Nephron progenitor cell (in vitro differentiated cells): ENCODE results near the gene TMCO1.
"Not testable (repeated sequence)": the region's sequence is repeated elsewhere in the genome, so short reads cannot be mapped to it uniquely, and the experiment has no call there.

Source experiments
- DNase-seq: peaks from one replicate; pipeline ENCODE4 v3.0.0; 2021
- H3K27ac Mint-ChIP-seq: 2 replicates; pipeline ENCODE4 v1.8.0; 2021; ENCODE audit warnings: mild to moderate bottlenecking, moderate library complexity, mixed read lengths
- H3K27me3 Mint-ChIP-seq: 2 replicates; pipeline ENCODE4 v1.8.0; 2021; ENCODE audit warnings: mild to moderate bottlenecking, low read depth, mixed read lengths; ENCODE audit not compliant: poor library complexity
- H3K36me3 Mint-ChIP-seq: 2 replicates; pipeline ENCODE4 v1.8.0; 2021; ENCODE audit warnings: low read depth, mixed read lengths
- H3K4me1 Mint-ChIP-seq: 2 replicates; pipeline ENCODE4 v1.8.0; 2021; ENCODE audit warnings: mixed read lengths
- H3K4me3 Mint-ChIP-seq: 2 replicates; pipeline ENCODE4 v1.8.0; 2021; ENCODE audit warnings: mild to moderate bottlenecking, moderate library complexity, mixed read lengths
- H3K9me3 Mint-ChIP-seq: 2 replicates; pipeline ENCODE4 v1.8.0; 2021; ENCODE audit warnings: mild to moderate bottlenecking, moderate library complexity, mixed read lengths
- TF ChIP-seq, protein P1 (sequence below): fragments of 200-600 bp; sonication (generic); IDR thresholded peaks from 2 replicates; pipeline ENCODE4 v1.5.0; 2021; ENCODE audit warnings: antibody characterized with exemption

TMCO1 gene

DNA sequence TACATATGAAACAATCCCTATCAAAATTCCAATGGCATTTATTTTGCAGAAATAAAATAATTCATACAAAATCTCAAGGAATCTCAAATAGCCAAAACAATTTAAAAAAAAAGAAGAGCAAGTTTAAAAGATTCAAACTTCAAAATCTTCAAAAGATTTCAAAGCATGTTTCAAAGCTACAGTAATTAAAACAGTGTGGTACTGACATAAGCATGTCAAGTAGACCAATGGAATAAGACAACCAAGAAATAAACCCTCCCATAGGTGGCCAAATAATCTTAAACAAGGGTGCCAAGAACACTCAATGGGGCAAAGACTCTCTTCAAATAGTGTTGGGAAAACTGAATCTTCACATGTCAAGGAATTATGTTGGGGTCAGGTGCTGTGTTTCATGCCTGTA lies 30.7 kb upstream of the TMCO1 start:
- TF ChIP-seq, protein P1, sequence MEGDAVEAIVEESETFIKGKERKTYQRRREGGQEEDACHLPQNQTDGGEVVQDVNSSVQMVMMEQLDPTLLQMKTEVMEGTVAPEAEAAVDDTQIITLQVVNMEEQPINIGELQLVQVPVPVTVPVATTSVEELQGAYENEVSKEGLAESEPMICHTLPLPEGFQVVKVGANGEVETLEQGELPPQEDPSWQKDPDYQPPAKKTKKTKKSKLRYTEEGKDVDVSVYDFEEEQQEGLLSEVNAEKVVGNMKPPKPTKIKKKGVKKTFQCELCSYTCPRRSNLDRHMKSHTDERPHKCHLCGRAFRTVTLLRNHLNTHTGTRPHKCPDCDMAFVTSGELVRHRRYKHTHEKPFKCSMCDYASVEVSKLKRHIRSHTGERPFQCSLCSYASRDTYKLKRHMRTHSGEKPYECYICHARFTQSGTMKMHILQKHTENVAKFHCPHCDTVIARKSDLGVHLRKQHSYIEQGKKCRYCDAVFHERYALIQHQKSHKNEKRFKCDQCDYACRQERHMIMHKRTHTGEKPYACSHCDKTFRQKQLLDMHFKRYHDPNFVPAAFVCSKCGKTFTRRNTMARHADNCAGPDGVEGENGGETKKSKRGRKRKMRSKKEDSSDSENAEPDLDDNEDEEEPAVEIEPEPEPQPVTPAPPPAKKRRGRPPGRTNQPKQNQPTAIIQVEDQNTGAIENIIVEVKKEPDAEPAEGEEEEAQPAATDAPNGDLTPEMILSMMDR: no peak
- Mint-ChIP-seq H3K27me3 (peaks cover 8% of the 10 kb centered on the region), H3K9me3 (peaks cover 54% of the 10 kb centered on the region), H3K36me3 (no peaks in the 10 kb centered on the region), H3K4me1 (no peaks in the 10 kb centered on the region), H3K4me3 (no peak overlapping the region), H3K27ac (no peak overlapping the region)
- no peak for DNase-seq

DNA sequence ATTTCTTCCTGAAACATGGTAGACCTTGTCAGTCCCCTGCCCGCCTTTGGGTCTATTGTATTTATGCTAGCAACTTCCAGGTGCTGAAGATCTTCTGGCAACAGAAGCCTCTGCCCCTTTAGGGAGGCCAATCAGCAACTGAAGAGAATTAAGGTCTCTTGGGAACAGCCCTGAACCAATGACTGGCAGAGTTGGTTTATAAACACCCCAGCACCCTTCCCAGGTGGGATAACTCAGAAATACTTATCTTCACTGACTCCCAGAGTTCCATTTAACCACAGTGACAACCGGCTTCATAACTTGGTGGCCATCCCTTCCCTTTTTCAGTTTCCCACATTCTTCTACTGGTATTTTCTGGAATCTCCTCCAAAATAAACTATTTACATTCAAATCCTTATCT lies 27.2 kb upstream of the TMCO1 start:
- no peak overlapping the region for H3K4me3 Mint-ChIP-seq
- peaks cover 28% of the 10 kb centered on the region for H3K9me3 Mint-ChIP-seq
- no peak for DNase-seq
- H3K36me3 Mint-ChIP-seq: no peaks in the 10 kb centered on the region
- H3K4me1 Mint-ChIP-seq: no peaks in the 10 kb centered on the region
- H3K27ac Mint-ChIP-seq: no peak overlapping the region
- TF ChIP-seq, protein P1: no peak
- H3K27me3 Mint-ChIP-seq: peaks cover 11% of the 10 kb centered on the region

DNA sequence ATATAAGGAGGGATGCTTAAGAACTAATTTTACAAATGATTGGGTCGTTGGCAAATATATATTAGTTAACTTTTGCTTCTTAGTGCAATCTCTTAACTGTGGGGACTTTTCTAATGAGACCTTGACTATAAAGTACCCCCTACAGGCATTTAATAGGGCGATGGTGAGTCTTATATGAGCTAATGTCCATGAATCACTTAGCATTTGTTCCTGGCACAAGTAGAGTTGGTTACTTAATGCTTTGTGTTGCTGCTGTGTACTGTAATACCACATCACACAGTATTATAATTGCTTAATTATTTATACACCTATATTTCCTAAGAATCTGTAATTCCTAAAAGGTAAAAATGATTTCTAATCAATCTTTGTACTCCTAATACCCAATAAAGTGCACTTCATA lies 25.3 kb upstream of the TMCO1 start:
- DNase-seq: no peak
- H3K36me3 Mint-ChIP-seq: no peaks in the 10 kb centered on the region
- H3K4me1 Mint-ChIP-seq: no peaks in the 10 kb centered on the region
- TF ChIP-seq, protein P1: no peak
- peaks cover 8% of the 10 kb centered on the region for H3K9me3 Mint-ChIP-seq
- no peak overlapping the region for H3K4me3 Mint-ChIP-seq
- peaks cover 11% of the 10 kb centered on the region for H3K27me3 Mint-ChIP-seq
- no peak overlapping the region for H3K27ac Mint-ChIP-seq

DNA sequence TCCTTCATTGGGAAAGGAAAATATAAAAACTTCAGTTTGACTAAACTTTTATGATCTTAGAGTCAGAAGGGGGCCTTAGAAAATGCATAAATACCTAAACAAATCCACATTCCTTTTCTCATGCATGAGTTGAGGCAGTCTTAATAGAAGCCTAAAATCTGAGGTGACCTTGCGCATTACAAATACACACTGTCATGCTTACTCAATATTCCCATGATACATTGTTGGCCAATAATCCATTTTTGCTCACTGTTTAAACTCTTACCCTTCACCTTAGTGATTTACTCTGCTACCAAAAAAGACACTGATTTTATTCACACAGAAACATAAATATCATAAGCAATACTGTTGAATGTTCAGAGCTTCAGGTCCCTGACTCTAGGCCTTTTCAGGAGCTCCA lies 19.1 kb upstream of the TMCO1 start:
- peaks cover 26% of the 10 kb centered on the region for H3K36me3 Mint-ChIP-seq
- peaks cover 10% of the 10 kb centered on the region for H3K27me3 Mint-ChIP-seq
- DNase-seq: no peak
- peaks cover 23% of the 10 kb centered on the region for H3K9me3 Mint-ChIP-seq
- H3K4me3 Mint-ChIP-seq: no peak overlapping the region
- no peaks in the 10 kb centered on the region for H3K4me1 Mint-ChIP-seq
- no peak overlapping the region for H3K27ac Mint-ChIP-seq
- TF ChIP-seq, protein P1: no peak

DNA sequence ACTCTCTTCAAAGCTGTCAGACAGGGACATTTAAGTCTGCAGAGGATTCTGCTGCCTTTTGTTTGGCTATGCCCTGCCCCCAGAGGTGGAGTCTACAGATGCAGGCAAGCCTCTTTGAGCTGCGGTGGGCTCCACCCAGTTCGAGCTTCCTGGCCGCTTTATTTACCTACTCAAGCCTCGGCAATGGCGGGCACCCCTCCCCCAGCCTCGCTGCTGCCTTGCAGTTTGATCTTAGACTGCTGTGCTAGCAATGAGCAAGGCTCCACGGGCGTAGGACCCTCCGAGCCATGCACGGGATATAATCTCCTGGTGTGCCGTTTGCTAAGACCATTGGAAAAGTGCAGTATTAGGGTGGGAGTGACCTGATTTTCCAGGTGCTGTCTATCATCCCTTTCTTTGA lies 14.9 kb upstream of the TMCO1 start:
- peaks cover 43% of the 10 kb centered on the region for H3K36me3 Mint-ChIP-seq
- not testable (repeated sequence) for H3K27ac Mint-ChIP-seq, H3K4me3 Mint-ChIP-seq, DNase-seq, H3K4me1 Mint-ChIP-seq, H3K27me3 Mint-ChIP-seq
- H3K9me3 Mint-ChIP-seq: peaks cover 60% of the 10 kb centered on the region

DNA sequence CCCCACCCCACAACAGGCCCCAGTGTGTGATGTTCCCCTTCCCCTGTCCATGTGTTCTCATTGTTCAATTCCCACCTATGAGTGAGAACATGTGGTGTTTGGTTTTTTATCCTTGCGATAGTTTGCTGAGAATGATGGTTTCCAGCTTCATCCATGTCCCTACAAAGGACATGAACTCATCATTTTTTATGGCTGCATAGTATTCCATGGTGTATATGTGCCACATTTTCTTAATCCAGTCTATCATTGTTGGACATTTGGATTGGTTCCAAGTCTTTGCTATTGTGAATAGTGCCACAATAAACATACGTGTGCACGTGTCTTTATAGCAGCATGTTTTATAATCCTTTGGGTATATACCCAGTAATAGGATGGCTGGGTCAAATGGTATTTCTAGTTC lies 9.5 kb upstream of the TMCO1 start:
- not testable (repeated sequence) for H3K4me1 Mint-ChIP-seq
- peaks cover 44% of the 10 kb centered on the region for H3K9me3 Mint-ChIP-seq

DNA sequence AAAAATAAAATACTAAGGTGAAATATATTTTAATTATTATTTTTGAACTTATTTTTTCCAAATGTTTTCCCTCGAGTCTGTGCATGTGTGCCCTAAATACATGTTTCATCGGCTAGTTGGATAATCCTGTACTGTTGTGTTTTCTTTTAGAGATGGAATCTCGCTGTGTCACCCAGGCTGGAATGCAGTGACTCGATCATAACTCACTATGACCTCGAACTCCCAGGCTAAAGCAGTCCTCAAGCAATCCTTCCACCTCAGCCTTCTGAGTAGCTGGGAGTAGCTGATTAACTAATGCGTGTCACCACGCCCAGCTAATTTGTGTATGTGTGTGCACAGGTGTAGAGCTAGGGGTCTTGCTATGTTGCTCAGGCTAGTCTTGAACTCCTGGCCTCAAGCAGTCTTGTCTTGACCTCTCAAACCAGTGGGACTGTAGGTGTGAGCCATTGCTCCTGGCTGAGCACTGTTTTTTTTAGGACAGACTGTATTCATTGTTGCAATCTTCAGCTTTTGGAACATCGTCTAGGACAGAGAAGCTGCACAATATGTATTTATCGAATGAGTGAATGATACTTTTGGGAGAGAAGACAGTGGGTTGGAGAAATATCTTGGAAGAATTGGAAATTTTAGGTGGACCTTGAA lies 4.8 kb upstream of the TMCO1 start:
- TF ChIP-seq, protein P1: no peak
- no peak overlapping the region for H3K27ac Mint-ChIP-seq
- no peak for DNase-seq

More for the DNA sequence above, 9.5 kb upstream of the TMCO1 start:
- H3K36me3 Mint-ChIP-seq: peaks cover 33% of the 10 kb centered on the region
- not testable (repeated sequence) for DNase-seq, H3K27ac Mint-ChIP-seq, H3K27me3 Mint-ChIP-seq, H3K4me3 Mint-ChIP-seq

More for the DNA sequence above, 4.8 kb upstream of the TMCO1 start:
- peaks cover 23% of the 10 kb centered on the region for H3K36me3 Mint-ChIP-seq
- peaks cover 25% of the 10 kb centered on the region for H3K4me1 Mint-ChIP-seq
- H3K9me3 Mint-ChIP-seq: peaks cover under 1% of the 10 kb centered on the region
- no peak overlapping the region for H3K4me3 Mint-ChIP-seq
- peaks cover 2% of the 10 kb centered on the region for H3K27me3 Mint-ChIP-seq
